HG02973 (cell line): Measurements from ENCODE around the gene STARD6.
"Not testable (repeated sequence)": the region's sequence is repeated elsewhere in the genome, so short reads cannot be mapped to it uniquely, and the experiment has no call there.

Experiments used
- ATAC-seq: cut with Tn5 transposase; IDR thresholded peaks from one replicate; pipeline ENCODE4 v1.9.1; 2021; ENCODE audit warnings: moderate library complexity; ENCODE audit not compliant: unreplicated experiment

STARD6 gene, protein sequence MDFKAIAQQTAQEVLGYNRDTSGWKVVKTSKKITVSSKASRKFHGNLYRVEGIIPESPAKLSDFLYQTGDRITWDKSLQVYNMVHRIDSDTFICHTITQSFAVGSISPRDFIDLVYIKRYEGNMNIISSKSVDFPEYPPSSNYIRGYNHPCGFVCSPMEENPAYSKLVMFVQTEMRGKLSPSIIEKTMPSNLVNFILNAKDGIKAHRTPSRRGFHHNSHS

DNA sequence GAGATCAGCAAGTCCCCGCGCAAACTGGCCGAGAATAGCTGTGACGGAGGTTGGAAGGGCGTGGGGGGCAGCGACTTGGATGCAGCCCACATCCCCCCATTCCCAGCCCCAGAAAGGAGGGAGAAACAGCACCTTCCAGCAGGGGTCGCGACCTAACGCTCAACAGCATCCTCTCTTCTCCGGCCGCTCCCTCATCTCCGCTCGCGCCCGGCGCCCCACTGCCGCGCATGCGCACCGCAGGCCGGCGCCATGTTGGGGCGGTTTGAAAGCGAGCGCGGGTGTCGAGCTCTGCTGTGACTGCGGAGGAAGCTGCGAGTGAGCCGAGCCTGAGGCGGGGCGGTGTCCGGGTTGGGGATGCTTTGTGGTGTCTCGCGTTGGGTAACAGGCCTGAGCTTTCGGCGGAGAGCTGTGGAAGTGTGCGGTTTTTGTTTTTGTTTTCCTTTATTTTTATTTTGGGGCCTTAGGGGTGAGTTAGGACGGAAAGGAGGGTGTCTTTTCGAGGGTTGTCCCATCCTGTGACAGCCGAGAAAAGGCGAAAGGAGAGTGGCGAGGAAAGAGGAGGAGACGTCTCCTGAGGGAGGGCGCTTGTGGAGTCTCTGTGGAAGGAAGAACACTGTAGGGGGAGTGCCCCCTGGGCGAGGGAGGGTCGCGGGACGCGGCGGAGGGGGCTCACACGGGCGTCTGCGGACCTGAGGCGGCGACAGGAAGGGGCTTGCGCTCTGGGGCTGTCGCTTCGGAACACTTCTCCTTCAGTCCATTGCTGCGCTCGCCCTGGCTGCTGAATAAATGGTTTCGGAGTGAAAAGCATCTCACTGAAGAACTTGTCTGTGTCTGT, at the start of gene STARD6, which contains the start of gene C18orf54:
Gene STARD6 (minus strand): TSS at position 199 of the 835 bp plus-strand sequence. CDS start 3,285 bp downstream, outside the sequence.
Gene C18orf54 (plus strand): TSS at position 247 of the 835 bp plus-strand sequence. CDS start 2,667 bp downstream, outside the sequence.
- peak; percentile 93 for ATAC-seq

DNA sequence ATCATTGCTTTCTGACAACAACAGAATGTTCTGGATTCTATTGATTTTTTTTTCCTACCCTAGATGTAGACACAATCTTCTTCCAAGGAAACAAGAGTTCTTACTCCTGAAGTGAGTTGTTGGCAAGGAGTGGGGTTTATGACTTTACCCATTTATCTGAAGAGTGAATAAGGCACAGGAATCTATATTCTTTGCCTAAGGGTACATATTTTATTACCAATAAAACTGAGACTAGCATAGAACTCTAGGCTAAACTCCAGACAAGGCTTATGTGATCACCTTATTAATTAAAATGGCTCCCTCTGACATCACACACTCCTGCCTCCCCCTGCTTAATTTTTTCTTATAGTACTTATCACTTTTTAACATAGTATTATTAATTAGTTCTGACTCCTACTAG, 47.6 kb upstream of the STARD6 start:
- no peak for ATAC-seq

DNA sequence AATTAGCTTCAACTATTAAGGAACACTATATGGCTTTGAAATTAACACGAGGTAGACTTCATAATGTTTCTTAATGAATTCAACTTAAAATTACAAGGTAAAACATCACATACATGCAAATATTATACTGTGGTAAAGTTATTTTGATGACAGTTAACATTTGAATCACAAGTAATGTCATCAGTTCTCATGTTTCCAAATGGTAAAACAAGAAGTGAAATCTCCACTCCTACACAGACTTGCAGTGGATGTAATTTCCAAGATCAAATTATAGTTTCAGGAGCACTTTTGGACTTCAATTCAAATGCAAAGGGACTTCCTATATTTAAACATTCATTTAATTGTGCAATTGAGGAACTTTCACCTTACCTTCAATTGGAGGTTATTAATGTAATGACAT, 39.1 kb upstream of the STARD6 start:
- no peak for ATAC-seq

DNA sequence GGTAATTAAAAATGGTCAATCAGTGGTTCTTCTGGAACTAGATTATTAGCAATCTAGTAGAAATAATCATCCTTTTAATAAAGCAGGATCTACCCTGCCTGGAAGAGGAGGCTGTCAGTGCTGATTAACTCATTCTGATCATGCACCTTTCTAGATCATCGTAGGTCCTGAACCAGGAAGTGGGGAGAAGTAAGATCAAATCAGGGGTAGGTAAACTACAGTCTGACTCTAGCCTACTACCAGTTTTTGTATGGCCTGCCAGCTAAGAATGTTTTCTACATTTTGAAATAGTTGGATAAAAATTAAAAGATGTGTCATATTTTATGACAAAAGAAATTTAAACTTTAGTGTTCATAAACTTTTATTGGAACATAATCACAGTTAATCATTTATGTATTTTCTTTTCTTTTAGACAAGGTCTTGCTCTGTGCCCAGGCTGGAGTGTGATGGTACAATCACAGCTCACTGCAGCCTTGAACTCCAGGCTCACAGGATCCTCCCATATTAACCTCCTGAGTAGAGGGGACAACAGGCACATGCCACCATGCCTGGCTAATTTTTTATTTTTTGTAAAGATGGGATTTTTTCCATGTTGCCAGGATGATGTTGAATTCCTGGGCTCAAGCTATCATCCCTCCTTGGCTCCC, 36.1 kb upstream of the STARD6 start:
- ATAC-seq, result no peak

DNA sequence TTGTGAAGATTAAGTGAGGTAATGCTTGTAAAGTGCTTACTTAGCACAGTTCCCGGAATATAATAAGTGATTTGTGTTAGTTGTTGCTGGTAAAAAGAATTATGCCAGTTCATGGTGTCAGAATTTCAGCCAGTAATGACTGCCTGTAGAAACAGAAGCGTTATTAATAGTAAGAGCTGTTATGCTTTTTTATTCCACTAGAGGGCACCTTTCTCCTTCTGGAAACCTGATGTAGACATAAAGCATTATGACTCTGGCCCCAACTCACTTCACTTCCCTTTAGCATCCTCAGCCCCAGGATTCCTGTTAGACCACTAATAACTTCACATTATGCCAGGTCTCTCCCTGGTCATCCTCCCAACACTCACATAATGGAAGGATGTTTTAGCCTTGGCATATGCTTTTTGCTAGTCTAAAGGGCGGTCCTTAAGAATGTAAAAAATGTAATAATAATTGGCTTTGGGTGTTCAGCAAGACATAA, 34.9 kb upstream of the STARD6 start:
- ATAC-seq, result peak; percentile 58

DNA sequence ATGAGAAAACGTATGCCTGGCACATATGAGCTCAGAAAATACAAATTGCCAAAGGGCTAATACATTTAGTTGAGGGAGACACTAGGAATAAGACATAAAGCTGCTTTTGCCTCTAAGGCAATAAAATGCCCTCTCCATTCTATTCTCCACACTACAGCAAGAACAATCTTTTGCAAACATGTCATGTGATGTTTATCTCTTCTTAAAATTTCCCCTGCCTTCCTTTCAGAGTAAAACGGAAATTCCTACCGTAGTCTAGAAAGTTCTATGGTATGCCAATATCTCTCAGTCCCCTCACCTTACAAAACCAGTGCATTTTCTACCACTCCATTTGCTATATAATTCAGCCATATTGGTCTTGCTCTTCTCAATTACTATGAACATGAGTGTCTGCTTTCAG, 33.2 kb upstream of the STARD6 start:
- ATAC-seq, result no peak

DNA sequence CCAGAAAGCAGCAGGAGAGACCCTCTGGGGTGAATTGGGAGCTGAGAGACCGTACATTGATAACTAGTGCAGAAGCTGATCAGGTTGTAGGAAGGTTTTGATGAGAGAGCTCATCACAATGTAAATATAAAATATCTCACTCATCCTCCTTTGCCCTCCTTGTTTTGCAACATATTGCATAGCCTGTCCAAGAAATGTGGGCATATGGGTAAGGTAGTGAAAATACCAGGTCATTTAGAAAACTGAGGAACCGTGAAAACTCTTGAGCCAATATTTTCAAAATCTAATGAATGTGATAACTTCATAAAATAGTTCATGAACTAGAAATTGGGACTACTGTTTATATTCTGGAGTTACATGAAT, 31.5 kb upstream of the STARD6 start:
- ATAC-seq, result no peak

DNA sequence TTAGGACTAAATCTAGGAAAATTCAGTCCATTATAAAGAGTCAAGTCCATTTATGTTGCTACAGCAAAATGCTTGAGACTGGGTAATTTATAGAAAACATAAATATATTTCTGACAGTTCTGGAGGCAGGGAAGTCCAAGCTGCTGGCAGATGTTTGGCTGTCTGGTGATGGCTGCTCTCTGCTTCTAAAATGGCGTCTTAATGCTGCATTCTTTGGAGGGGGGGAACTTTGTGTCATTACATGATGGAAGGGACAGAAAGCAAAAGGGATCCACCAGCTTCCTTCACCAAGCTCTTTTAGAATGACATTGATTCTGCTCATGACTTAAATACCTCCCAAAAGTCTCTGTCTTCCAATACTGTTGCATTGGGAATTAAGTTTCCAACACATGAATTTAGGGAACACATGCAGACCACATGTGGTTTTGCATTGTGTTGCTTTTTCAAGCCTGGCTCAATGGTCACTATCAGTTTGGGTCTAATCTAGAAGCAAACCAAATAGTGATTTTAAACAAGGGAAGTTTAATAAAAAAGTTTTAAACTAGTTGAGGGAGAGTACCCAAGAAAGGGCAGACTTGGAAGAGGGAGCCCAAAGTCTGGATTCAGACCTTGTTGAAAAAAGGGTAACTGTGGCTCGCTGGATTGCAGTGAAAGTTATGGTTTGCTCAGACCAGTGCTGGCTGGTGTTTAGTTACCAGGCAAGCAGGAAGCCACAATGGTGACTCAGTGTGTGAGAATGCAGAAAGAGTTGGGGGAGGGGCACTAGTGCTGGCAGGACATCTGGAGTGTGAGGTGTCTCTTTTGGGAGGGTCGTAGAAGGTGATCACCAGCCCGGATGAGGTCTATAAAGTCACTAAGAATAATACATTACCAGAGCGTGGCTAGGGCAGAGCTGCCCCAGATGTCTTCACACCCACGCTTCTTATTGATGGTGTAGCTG, 30.8 kb upstream of the STARD6 start:
- peak; percentile 91 for ATAC-seq

DNA sequence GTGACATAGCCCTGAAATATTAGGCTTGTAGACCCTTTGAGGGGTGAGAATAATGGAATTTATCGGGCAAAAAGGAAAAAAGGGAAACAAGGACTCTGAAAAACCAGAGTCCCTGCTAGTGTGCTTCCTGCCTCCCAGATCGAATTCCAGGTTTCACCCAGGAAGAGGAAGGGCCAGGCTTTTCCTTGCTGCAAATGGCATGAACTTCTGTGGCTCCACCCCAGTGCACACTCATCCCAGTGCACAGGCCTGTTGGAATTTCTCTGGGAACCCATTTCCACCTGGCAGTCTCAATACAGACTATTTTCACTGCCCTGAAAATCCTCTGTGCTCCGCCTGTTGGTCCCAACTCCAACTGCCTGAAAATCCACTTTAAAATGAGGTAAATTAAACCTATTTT, 30.0 kb upstream of the STARD6 start:
- ATAC-seq, result no peak

DNA sequence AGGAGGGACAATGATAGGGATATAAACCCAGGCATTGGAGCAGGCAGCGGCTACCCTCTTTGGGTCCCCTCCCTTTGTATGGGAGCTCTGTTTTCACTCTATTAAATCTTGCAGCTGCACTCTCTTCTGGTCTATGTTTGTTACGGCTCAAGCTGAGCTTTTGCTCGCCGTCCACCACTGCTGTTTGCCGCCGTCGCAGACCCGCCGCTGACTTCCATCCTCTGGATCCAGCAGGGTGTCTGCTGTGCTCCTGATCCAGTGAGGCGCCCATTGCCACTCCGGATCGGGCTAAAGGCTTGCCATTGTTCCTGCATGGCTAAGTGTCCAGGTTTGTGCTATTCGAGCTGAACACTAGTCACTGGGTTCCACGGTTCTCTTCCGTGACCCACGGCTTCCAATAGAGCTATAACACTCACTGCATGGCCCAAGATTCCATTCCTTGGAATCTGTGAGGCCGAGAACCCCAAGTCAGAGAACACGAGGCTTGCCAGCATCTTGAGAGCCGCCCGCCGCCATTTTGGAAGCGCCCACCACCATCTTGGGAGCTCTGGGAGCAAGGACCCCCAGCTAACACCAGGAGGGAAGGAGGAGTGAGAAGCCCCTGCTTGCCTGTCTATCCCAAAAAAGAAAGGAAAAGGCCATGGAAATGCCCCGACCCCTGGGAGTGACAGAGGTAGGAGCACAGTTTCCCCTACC, 29.3 kb upstream of the STARD6 start:
- not testable (repeated sequence) for ATAC-seq

DNA sequence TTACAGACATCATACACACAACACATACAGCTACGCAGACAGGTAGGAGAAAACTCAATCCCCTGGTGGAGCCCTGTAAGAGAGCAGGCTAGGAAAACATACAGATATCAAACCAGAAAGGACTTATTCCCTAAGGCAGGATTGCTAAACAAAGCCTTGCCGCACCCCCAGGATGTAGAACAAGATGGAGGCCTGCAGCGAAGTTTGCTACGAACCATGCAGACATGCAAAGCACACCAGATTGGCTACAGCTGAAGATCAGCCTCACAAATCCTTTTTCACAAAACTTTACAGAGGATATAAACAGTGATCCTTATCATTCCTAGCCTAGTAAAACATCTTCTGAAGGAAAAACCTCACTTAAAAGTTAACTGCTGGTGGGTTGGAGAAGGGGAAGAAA, 28.4 kb upstream of the STARD6 start:
- ATAC-seq, result no peak

DNA sequence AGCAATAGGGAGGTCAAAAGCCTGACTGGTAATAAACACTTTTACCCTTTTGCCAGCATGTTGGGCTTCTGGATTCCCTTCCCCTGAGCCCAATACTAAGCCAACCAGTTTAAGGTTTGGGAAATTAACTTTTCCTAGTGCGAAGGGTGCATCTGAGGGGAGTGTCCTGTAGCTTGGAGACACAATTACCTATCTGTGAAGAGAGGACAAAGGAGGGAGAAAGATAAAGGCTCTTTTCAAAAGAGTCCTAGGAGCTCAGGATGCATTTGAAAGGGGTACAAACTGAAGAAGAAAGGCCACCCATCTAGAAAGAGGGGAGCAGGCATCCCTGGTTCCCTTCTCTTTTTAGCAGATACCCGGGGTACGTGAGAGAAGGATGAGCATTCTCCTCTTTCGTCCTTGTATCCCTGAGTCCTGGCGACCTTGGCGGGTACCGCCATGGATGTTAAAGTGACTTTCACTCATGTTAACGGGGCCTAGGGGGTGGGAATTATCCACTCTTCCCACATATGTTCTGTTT, 25.1 kb upstream of the STARD6 start:
- ATAC-seq, result no peak

DNA sequence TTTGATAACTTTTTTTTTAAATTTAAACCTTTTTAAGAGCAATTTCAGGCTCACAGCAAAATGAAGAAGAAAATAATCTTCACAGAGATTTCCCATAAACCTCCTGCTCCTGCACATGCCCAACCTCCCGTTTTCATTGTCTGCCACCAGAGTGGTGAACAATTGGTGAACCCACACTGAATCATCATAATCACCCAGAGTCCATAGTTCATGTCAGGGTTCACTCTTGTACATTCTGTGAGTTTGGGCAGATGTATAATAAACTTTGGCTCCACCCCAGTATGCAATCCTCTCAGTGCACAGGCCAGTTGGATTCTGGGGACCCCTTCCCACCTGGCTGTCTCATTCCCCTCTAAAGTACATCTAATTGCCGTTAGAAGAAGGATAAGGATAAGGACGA, 24.4 kb upstream of the STARD6 start:
- no peak for ATAC-seq

DNA sequence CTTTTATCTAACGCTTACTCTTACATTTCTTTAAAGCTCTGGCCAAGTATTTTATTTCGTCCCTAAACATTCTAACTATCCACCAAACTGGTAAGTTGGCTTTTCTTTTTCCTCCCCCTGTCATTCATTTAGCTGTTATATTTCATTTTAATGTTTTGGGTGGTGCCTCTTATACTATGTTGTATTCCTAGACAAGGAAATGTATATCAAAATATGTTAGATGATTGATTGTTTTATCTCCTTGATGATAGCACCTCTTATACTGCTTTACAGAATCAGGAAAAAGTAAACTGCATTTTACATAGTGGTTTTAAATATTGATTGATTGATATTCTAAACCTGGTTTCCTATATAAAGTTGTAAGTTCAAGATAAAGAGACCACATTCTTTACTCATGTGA, 24.0 kb upstream of the STARD6 start:
- no peak for ATAC-seq

DNA sequence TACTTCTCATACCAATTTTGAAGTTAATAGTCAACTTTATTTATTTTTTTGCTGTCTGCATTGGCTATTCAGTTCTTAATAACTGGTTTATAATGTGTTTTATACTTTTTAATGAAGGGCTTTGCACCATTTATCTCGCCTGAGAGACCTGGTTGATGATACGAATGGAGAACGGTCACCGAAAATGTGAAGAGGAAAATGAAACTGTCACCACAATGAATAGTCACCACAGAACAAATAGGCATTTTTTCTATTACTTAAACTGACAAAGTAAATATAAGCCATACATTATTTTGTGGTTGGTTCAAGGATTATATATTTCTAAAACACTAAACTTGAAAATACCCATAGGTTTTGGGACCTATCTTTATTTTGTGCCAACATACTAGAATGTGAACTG, 20.4 kb upstream of the STARD6 start:
- ATAC-seq, result no peak

DNA sequence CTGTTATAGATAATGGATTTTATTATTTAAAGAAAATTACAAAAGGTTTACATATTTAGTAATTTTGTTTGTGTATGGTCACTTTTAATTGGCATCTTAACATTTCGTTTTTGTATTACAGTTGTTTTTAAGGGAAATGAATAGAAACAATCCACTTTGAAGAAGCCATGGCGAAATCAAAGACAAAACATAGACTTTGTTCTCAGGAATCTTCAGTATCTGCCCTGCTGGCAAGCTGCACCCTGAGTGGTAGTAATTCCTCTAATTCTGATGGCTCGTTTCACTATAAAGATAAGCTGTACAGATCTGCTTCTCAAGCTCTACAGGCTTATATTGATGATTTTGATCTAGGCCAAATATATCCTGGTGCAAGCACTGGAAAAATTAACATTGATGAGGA, 2.7 kb upstream of the STARD6 start:
- ATAC-seq, result no peak

DNA sequence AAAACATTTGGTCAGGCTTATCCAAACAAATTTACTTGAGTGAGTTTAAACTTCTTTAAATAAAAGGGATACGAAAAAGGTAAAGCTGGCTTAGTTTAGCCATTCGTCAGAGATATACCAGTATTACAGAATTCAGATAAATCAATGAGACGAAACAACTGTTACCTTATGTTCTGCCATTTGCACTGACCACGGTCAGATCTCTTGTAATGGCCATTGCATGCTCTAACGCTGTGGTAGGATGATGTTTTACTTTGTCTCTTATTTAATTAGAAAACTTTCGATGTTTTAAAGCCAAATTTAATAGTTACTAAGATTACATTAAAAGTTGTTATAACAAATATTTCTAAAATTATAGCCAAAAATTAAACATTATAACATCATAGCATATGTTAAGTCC, 1.6 kb upstream of the STARD6 start:
- no peak for ATAC-seq

DNA sequence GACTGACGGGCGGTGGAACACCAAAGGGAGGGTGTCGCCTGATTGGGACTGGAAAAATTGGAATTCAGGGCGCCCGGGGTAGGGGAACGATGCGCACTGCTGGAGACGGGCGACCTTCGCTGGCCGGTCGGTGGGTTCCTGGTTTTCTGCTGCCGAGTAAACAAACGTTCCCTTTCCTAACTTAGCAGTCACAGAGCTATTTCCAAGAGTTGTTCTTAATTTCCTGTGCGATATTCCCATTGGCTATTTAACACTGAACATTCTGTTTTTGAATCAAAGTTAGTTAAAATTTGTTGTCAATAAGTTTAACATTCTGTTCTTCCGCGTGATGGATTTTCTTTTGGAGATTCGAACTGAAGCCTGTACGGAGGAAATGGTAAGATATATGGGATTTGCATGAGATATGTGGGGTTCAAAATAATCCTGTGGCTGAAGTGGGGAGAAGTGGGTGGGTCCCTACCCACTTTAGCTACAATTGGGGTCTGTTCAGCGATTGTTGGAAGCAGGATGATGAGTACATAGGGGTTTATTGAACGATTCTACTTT, 910 bp upstream of the STARD6 start:
- peak; percentile 13 for ATAC-seq

DNA sequence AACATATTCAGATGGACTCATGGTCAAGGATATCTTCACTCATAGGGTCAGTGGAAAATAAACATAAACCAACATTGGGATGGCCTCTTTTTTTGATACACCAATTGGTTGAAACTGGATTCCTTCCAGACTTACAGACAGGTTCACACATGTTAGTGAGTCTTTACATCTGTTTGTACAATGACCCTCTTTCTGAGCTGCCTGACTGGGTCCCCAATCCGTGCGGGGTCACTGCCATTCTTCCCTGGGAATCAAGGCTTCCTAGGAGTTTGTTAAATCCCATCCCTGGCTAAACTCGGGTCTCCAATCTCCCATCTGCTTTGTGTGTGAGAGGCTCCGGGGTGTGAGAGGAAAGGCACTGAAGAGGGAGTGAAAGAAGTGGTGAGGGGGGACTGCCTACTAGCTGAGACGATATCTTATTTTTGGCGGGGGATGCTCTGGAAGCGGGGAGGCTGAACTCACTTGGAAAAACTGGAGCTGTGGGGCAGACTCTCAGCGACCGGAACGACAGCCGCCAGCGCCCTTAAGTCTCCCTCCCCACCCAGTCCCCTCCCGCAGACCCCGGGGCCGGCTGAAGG, 487 bp downstream of the STARD6 start:
- peak; percentile 10 for ATAC-seq
